Femur (tissue), 1 donor: Measurements from ENCODE around the gene HMCN2.
A peak's percentile ranks its signal among the peaks of the same experiment; 100 is the strongest.
"Not testable (repeated sequence)": the region's sequence is repeated elsewhere in the genome, so short reads cannot be mapped to it uniquely, and the experiment has no call there.

Experiments used
- DNase-seq: peaks from one replicate; pipeline ENCODE4 v3.0.0-alpha.2; 2017

The HMCN2 gene

GRCh38 chr9:130239363-130239695, 26.2 kb upstream of the HMCN2 start:
- DNase-seq = peak; percentile 9

- peak; percentile 16 for DNase-seq
Observed at GRCh38 chr9:130239741-130240241, 25.8 kb upstream of the HMCN2 start.

DNA sequence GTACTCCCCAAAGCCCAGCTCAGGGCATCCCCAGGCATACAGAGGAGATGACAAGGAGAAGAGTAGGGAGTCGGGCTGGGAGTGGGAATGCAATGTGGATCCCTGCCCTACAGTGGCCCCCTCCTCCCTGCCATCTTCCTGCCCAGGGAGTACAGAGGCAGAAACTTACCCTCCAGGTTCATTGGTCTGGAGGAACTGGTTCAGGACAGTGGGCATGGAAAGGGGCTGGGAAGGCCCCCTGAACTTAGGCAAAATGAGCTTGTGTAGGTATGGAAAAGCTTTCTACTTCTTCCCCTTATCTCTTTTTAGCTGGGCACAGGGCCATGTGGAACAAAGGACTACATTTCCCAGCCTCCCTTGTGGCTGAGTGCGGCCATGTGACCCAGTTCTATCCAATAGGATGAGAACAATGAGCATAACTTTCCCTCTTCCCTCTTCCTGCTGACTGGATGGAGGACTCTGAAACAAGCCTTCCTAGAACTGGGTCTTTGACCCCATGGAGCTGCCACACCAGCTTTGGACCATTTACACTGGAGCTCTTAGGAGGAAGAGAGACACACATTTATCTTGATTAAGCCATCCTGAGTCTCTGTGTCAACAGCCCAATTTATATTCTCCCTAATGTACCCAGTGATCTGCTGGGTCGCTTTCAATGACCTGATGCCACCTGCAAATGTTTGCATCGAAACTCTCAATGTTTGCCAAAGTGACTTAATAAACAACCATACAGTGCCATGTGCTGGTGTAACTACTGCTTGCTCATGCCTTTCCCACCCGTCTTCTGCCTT, 25.0 kb upstream of the HMCN2 start:
- DNase-seq = peak; percentile 73

GRCh38 chr9:130241198-130241535, 24.4 kb upstream of the HMCN2 start:
- DNase-seq = peak; percentile 16

DNA sequence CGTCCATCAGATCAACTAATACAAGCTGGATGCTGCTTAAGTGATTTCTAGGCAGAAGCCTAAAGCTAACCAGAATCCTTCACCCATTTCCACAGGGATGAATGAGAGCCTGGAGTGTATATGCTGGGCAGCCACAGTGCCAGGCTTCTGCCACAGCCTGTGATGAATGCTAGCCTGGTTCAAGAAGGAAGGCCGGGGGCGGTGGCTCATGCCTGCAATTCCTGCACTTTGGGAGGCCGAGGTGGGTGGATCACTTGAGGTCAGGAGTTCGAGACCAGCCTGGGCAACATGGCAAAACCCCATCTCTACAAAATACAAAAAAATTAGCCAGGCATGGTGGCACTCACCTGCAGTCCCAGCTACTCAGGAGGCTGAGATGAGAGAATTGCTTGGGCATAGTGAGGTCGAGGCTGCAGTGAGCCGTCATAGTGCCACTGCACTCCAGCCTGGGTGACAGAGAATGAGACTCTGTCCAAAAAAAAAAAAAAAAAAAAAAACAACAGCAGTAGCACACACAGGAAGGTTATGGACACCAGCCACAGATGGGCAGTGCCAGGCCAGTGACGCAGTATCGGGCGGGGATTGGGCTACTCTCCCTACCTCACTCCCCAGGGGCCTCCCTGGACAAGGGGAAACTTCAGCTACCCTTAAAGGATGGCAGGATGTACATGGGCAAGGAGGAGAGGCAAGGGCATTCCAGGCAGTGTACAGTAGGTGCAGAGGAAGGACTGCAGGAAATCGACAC, 23.1 kb upstream of the HMCN2 start:
- DNase-seq = peak; percentile 15

DNA sequence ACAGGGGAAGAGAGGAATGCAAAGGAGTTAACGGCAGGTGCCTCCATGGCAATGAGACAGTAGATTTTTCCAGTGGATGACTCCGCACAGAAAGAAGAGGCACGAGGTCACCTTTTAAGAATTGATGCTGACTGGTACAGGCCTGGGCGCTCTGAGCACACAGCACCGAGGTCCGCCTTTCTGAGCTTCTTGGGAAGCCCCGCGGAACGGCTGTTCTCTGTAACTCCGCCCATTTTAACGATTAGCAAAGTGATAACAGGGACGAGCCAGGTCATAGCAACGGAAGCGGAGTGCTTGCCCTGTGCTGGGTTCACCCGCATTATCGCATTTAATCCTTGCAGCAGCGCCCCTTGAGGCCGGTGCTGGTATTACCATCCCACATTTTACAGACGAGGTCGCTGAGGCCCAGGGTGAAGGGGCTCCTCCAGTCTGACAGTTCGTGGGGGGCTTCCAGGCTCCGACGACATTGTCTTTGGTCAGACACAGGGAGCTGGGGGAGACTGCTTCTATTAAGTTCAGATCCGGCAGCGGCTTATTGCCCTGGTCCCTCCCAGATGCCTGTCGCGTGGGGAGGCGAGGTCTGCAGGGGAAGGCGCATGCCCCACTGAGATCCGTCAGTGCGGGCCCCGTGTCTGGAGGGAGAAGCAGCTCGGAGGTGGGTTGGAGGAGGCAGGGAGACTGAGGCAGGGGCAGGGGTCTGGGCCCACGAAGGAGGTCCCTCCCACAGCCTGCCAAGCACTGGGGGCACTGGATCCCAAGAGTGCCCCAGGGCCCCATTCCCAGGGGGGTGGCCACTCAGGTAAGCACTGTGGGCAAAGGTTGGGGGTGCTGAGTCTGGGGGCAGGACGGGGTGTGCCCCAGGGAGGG, 22.3 kb upstream of the HMCN2 start:
- peak; percentile 76 for DNase-seq

DNA sequence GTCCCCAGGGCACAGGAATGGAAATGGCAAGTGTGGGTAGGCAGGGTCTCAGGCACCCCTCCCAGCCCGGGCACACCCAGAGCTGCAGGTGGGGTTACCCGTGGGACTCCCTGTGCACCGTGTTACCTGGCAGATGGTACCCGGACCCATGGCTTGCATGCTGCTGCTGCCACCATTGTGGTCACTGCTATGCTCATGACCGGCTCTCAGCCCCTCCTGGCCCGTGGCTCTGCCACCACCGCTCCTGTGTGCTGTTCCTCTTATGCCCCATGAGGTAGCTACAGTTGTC, 21.7 kb upstream of the HMCN2 start:
- DNase-seq = peak; percentile 17

GRCh38 chr9:130244548-130245165, 20.9 kb upstream of the HMCN2 start:
- peak; percentile 10 for DNase-seq

- DNase-seq = no peak
Observed at GRCh38 chr9:130245474-130245873, 20.1 kb upstream of the HMCN2 start.

- no peak for DNase-seq
Observed at GRCh38 chr9:130246126-130246525, 19.4 kb upstream of the HMCN2 start.

GRCh38 chr9:130254747-130255630, 10.6 kb upstream of the HMCN2 start:
- no peak for DNase-seq

GRCh38 chr9:130255631-130256134, 9.9 kb upstream of the HMCN2 start:
- DNase-seq = no peak

- DNase-seq = no peak
Observed at GRCh38 chr9:130256644-130257043, 8.9 kb upstream of the HMCN2 start.

GRCh38 chr9:130258137-130258536, 7.4 kb upstream of the HMCN2 start:
- DNase-seq = not testable (repeated sequence)

GRCh38 chr9:130259044-130259443, 6.5 kb upstream of the HMCN2 start:
- DNase-seq = no peak

- DNase-seq = peak; percentile 59
Observed at GRCh38 chr9:130260816-130261765, 4.5 kb upstream of the HMCN2 start.

- no peak for DNase-seq
Observed at GRCh38 chr9:130262061-130262745, 3.4 kb upstream of the HMCN2 start.

GRCh38 chr9:130262771-130263170, 2.8 kb upstream of the HMCN2 start:
- no peak for DNase-seq

GRCh38 chr9:130263601-130264413, 1.8 kb upstream of the HMCN2 start:
- no peak for DNase-seq
